Body of pancreas (tissue), 4 donors: Measurements from ENCODE around the gene RNGTT. TPM values are rescaled to one million over a fixed set of nuclear protein-coding genes. Genes with fewer than 3 reads are reported as not detected.
A peak's percentile ranks its signal among the peaks of the same experiment; 100 is the strongest.

ENCODE experiments used
- ATAC-seq: fragments of 150-250 bp; one replicate; pipeline ENCODE4 v1.9.1; 2016
- DNase-seq, 4 donors: peaks; one replicate each; pipeline ENCODE4 v3.0.0-alpha.2; 2019
- H3K27ac ChIP-seq, 4 donors: fragments of 200-600 bp; sonication (generic); 1 replicate in 3 of 4; 2 replicates in 1 of 4; pipeline versions ENCODE4 v1.5.1 to v1.6.1; 2016 to 2019; ENCODE audit warnings: mild to moderate bottlenecking in 1 of 4, mixed read lengths in 1 of 4, moderate library complexity in 1 of 4
- H3K27me3 ChIP-seq, 2 donors: fragments of 200-600 bp; sonication (generic); one replicate each; pipeline ENCODE4 v1.6.0; 2016; ENCODE audit warnings: mild to moderate bottlenecking in 1 of 2
- H3K36me3 ChIP-seq, 2 donors: fragments of 200-600 bp; sonication (generic); replicated peaks in 1 of 2; 2 replicates each; pipeline ENCODE4 v1.5.1; 2016; ENCODE audit warnings: low read depth in 2 of 2; ENCODE audit not compliant: insufficient read depth in 1 of 2
- H3K4me1 ChIP-seq: fragments of 200-600 bp; sonication (generic); one replicate; pipeline ENCODE4 v1.6.0; 2016
- H3K4me3 ChIP-seq, 2 donors: fragments of 200-600 bp; sonication (generic); 1 replicate in 1 of 2; 2 replicates in 1 of 2; pipeline ENCODE4 v1.5.1; 2016 to 2019
- H3K9me3 ChIP-seq, 3 donors: fragments of 200-600 bp; sonication (generic); 1 replicate in 2 of 3; 2 replicates in 1 of 3; pipeline ENCODE4 v1.5.1; 2016
- POLR2A ChIP-seq, 3 donors: fragments of 450-650 bp; IDR thresholded peaks; one replicate each; pipeline ENCODE4 v1.6.1; 2016; ENCODE audit warnings: antibody characterized with exemption in 3 of 3, mild to moderate bottlenecking in 2 of 3
- WGBS, 2 donors: methylation state at CpG; one replicate each; pipeline ENCODE4 v1.1.5; 2017; 5-methylcytosine and 5-hydroxymethylcytosine counted together
- intact Hi-C: fragments of 100-400 bp; cut with DNase I; formaldehyde crosslinking; loops from one replicate; pipeline ENCODE4 v1.15.1; 2023
- total RNA-seq, 2 donors: library from RNA; depleted of rRNA; stranded (reverse); fragments of >200 nt; gene quantifications; one replicate each; pipeline ENCODE4 v1.1.0, GENCODE V29; 2016
- TF ChIP-seq, protein P1 (sequence below), 7 experiments: fragments of 450-650 bp in 4 of 7; fragments of 200-600 bp in 3 of 7; sonication (generic) in 3 of 7; IDR thresholded peaks; one replicate each; pipeline ENCODE4 v1.5.1; 2016 to 2019; ENCODE audit warnings: antibody characterized with exemption in 7 of 7

Gene RNGTT
- total RNA-seq, 2 donors from 2014 or later, result 9.9 to 15.2 TPM

DNA sequence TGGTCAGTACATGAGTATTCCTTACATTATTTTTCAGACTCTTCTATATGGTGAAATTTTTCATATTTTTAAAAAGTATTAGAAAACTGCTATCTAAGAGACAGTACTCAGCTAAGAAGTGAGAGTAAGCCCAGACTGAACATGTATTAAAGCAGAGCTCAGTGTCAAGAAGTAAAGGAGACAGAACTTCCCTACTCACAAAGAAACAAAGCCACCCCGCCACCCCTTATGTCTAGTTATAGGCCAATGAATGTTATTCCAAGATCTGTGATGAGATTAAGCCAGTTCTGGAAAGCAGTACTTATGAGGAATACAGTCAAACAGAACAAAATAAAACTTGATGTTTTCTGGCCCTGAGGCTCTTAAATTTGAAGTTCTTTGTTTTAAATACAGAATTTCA lies 114.5 kb downstream of the RNGTT start:
- no peak for ATAC-seq
- H3K27ac ChIP-seq, result no peak overlapping the region
- no peaks in the 10 kb centered on the region for H3K27me3 ChIP-seq
- DNase-seq, result no peak
- intact Hi-C loops, result no loop called here
- no peaks in the 10 kb centered on the region for H3K36me3 ChIP-seq
- TF ChIP-seq, protein P1, sequence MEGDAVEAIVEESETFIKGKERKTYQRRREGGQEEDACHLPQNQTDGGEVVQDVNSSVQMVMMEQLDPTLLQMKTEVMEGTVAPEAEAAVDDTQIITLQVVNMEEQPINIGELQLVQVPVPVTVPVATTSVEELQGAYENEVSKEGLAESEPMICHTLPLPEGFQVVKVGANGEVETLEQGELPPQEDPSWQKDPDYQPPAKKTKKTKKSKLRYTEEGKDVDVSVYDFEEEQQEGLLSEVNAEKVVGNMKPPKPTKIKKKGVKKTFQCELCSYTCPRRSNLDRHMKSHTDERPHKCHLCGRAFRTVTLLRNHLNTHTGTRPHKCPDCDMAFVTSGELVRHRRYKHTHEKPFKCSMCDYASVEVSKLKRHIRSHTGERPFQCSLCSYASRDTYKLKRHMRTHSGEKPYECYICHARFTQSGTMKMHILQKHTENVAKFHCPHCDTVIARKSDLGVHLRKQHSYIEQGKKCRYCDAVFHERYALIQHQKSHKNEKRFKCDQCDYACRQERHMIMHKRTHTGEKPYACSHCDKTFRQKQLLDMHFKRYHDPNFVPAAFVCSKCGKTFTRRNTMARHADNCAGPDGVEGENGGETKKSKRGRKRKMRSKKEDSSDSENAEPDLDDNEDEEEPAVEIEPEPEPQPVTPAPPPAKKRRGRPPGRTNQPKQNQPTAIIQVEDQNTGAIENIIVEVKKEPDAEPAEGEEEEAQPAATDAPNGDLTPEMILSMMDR (IDR thresholded peaks at IDR 0.05), result no peak
- TF ChIP-seq POLR2A (IDR thresholded peaks at IDR 0.05), result no peak
- H3K9me3 ChIP-seq, result no peaks in the 10 kb centered on the region
- no peaks in the 10 kb centered on the region for H3K4me1 ChIP-seq
- whole genome bisulfite sequencing, 2 donors, result 90 to 93% methylated on average over 1 of the region's 1 CpG
- no peak overlapping the region for H3K4me3 ChIP-seq

DNA sequence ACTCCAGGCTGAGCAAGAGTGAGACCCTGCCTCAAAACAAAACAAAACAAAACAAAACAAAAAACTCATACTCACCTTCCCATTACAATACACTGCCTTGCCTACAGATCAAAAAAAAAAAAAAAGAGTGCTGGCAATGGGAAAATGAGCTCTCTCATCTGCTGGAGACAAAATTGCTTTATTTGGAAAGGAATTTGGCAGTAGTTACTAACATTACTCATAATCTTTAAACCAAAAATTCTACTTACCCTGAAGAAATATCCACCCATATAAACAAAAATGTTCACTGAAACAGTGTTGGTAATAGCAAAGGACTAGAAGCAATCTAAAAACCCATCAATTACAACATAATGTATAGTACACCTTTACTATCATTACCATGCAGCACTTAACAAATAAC lies 120.4 kb downstream of the RNGTT start:
- no peak for TF ChIP-seq POLR2A (IDR thresholded peaks at IDR 0.05)
- TF ChIP-seq, protein P1 (IDR thresholded peaks at IDR 0.05), result no peak
- Histone ChIP-seq H3K4me1 (peaks cover 12% of the 10 kb centered on the region), H3K27ac (no peak overlapping the region), H3K27me3 (no peaks in the 10 kb centered on the region), H3K9me3 (no peaks in the 10 kb centered on the region), H3K4me3 (no peak overlapping the region), H3K36me3 (no peaks in the 10 kb centered on the region)
- ATAC-seq (no peak), DNase-seq (no peak)
- intact Hi-C loops, result no loop called here

DNA sequence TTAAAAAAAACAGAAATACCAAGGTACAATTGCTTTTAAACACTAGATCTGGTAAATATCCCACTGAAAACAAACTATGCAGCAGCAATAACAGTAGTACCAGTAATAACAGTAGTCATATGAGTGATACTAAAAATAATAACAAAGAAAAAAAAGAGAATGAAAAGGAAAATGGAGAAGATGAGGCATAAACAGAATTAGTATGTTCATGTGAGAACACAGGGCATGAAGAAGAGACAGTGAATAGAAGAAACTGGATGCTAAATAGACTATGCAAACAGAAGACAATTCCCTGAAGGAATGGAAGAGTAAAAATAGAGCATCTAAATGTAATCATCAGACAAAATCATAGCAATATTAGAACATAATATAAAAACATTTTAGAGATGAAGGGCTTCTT lies 121.1 kb downstream of the RNGTT start:
- Histone ChIP-seq H3K27me3 (no peaks in the 10 kb centered on the region), H3K4me1 (peaks cover 12% of the 10 kb centered on the region), H3K27ac (no peak overlapping the region), H3K36me3 (no peaks in the 10 kb centered on the region), H3K9me3 (no peaks in the 10 kb centered on the region), H3K4me3 (no peak overlapping the region)
- no peak for DNase-seq
- intact Hi-C loops, result no loop called here
- no peak for ATAC-seq
- TF ChIP-seq POLR2A (IDR thresholded peaks at IDR 0.05), result no peak
- TF ChIP-seq, protein P1 (IDR thresholded peaks at IDR 0.05), result no peak

DNA sequence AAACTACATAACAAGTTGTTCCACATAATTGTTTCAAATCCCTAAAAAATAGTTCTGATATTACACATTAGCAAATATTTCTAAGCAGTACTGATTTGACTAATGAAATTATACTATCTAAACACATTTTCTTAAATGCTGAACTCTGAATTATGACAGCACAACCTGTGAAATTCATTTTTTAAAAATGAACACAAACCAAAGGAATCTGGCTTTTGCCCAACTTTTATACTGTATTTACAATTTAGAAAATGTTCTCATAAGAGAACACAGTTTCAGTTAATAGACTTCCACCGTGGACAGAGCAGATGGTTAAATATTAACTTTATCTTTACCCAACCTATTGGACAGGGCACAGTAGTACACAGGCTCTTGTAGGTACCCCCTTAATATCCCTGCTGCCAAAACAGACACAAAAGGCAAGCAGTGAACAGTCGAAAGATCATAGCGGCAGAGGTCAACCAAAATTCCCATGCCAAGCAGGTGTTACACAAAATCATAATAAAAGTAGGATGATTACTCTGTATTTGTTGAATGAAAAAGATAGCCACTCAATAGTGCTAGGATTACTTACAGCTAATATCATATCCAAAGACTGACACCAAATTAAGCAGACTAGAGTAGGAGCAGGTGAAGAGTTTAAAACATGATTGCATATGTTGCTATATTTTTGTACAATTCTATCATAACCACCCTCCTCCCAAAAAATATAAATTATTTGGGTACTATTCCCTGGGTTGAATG lies 122.5 kb downstream of the RNGTT start:
- H3K4me3 ChIP-seq, result no peak overlapping the region
- TF ChIP-seq, protein P1 (IDR thresholded peaks at IDR 0.05), result no peak
- TF ChIP-seq POLR2A (IDR thresholded peaks at IDR 0.05), result no peak
- intact Hi-C loops, result no loop called here
- no peaks in the 10 kb centered on the region for H3K36me3 ChIP-seq
- no peaks in the 10 kb centered on the region for H3K27me3 ChIP-seq
- peaks cover 12% of the 10 kb centered on the region for H3K4me1 ChIP-seq
- H3K9me3 ChIP-seq, result no peaks in the 10 kb centered on the region
- ATAC-seq (peak; percentile 75), DNase-seq (peak in 1 of 4 donors; percentile 3)
- 15 to 19% methylated on average over 3 of the region's 3 CpGs for WGBS, 2 donors
- peak overlapping the region in 1 of 4 donors; percentile 43 for H3K27ac ChIP-seq

DNA sequence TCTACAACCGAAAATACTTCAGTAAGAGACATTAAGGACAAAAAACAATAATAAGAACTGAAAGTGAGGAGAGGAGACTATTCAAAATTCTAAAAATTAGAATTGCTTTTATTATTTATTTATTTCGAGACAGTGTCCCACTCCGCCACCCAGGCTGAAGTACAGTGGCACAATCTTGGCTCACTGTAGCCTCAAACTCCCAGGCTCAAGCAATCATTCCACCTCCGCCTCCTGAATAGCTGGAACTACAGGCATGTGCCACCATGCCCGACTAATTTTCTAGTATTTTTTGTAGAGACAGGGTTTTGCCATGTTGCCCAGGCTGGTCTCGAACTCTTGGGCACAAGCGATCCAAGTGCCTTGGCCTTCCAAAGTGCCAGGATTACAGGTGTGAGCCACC lies 123.1 kb downstream of the RNGTT start:
- WGBS, 2 donors, result 85 to 88% methylated on average over 7 of the region's 7 CpGs
- Histone ChIP-seq H3K27ac (peak overlapping the region in 1 of 4 donors; percentile 43), H3K9me3 (no peaks in the 10 kb centered on the region), H3K4me1 (peaks cover 12% of the 10 kb centered on the region), H3K27me3 (no peaks in the 10 kb centered on the region), H3K4me3 (no peak overlapping the region), H3K36me3 (no peaks in the 10 kb centered on the region)
- TF ChIP-seq, protein P1 (IDR thresholded peaks at IDR 0.05), result no peak
- TF ChIP-seq POLR2A (IDR thresholded peaks at IDR 0.05), result no peak
- no peak for ATAC-seq
- intact Hi-C loops, result no loop called here
- no peak for DNase-seq
